ENCODE measurements around the gene VKORC1L1. TPM values are rescaled to one million over a fixed set of nuclear protein-coding genes. Genes with fewer than 3 reads are reported as not detected.
A peak's percentile ranks its signal among the peaks of the same experiment; 100 is the strongest.

Gene VKORC1L1
- total and polyA plus RNA-seq, 2 donors from 2014 or later, result 6.5 to 18.0 TPM

DNA sequence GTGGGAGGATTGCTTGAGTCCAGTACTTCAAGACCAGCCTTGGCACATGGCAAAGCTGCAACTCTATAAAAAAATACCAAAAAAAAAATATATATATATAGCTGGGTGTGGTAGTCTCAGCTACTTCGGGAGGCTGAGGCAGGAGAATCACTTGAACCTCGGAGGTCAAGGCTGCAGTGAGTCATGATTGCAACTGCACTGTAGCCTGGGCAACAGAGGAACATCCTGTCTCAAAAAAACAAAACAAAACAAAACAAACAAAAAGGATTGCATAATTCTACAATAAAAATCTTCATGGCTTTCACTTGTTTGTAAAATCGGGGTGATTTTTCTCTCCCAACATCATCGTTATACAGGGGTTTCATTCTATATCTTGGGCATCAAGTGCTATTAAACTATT is 74.0 kb downstream of the VKORC1L1 start:
- intact Hi-C loops (cut with DNase I), result no loop called here
- TF ChIP-seq, protein P1, sequence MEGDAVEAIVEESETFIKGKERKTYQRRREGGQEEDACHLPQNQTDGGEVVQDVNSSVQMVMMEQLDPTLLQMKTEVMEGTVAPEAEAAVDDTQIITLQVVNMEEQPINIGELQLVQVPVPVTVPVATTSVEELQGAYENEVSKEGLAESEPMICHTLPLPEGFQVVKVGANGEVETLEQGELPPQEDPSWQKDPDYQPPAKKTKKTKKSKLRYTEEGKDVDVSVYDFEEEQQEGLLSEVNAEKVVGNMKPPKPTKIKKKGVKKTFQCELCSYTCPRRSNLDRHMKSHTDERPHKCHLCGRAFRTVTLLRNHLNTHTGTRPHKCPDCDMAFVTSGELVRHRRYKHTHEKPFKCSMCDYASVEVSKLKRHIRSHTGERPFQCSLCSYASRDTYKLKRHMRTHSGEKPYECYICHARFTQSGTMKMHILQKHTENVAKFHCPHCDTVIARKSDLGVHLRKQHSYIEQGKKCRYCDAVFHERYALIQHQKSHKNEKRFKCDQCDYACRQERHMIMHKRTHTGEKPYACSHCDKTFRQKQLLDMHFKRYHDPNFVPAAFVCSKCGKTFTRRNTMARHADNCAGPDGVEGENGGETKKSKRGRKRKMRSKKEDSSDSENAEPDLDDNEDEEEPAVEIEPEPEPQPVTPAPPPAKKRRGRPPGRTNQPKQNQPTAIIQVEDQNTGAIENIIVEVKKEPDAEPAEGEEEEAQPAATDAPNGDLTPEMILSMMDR (IDR thresholded peaks at IDR 0.05; ENCODE audit: borderline replicate concordance, extremely low read depth, insufficient read depth), result no peak

DNA sequence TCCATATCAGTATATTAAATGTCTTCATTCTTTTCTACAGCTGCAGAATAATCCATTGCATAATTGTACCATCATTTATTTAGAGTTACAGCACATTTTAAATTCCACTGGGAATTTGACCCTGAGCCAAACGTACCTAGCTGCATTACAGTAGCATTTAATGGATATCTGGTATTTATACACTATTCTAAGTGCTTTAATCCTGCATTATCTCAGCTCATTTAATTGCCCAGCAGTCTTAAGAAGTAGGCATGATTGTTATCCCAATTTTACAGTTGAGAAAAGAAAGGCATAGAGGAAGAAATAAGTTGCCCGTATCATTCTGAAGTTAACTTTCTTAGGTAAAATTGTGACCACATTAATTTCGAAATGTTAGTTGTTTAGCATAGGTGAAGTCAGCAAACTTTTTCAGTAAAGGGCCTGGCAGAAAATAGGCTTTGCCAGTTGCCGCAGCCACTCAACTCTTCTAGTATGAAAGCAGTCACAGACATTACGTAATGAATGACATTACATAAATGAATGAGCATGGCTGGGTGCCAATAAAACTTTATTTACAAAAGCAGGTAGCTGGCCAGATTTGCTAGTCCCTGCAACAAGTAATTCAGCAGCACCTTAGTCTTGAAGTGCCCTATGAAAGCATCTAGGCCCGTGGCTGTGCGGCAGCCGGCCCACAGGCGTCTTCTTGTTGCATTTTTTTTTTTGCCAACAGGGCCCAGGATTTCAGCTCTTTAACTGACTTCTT is 79.1 kb downstream of the VKORC1L1 start:
- DNase-seq (no peak), FAIRE-seq (no peak)
- H3K4me1 ChIP-seq (ENCODE audit: control insufficient read depth in 2 of 3, insufficient read depth in 2 of 3, low read depth in 1 of 3, low read length in 3 of 3), result peaks cover 0 to 4% (median 0%) of the 10 kb centered on the region in 3 donors
- no peaks in the 10 kb centered on the region for H3K9me3 ChIP-seq (ENCODE audit: control insufficient read depth in 2 of 3, insufficient read depth in 1 of 3, low read length in 3 of 3)
- H3K9ac ChIP-seq (ENCODE audit: low read length in 3 of 3), result no peak overlapping the region
- H3K27me3 ChIP-seq (ENCODE audit: control insufficient read depth, insufficient read depth, low read length), result no peaks in the 10 kb centered on the region
- H3K36me3 ChIP-seq (ENCODE audit: control insufficient read depth in 2 of 3, insufficient read depth in 3 of 3, low read length in 3 of 3), result peaks cover 0 to 13% (median 0%) of the 10 kb centered on the region in 3 donors
- TF ChIP-seq, protein P1 (IDR thresholded peaks at IDR 0.05; ENCODE audit: borderline replicate concordance, extremely low read depth, insufficient read depth), result no peak
- intact Hi-C loops (cut with DNase I), result no loop called here
- H3K4me3 ChIP-seq (ENCODE audit: low read length in 3 of 3), result no peak overlapping the region
- no peak overlapping the region for H3K27ac ChIP-seq (ENCODE audit: low read depth in 2 of 2, low read length in 2 of 2)

More for the DNA sequence above, 74.0 kb downstream of the VKORC1L1 start:
- no peaks in the 10 kb centered on the region for H3K27me3 ChIP-seq (ENCODE audit: control insufficient read depth, insufficient read depth, low read length)
- H3K4me3 ChIP-seq (ENCODE audit: low read length in 3 of 3), result no peak overlapping the region
- FAIRE-seq (no peak), DNase-seq (peak in 1 of 5 donors; percentile 7)
- H3K9ac ChIP-seq (ENCODE audit: low read length in 3 of 3), result no peak overlapping the region
- H3K4me1 ChIP-seq (ENCODE audit: control insufficient read depth in 2 of 3, insufficient read depth in 2 of 3, low read depth in 1 of 3, low read length in 3 of 3), result no peaks in the 10 kb centered on the region
- no peak overlapping the region for H3K27ac ChIP-seq (ENCODE audit: low read depth in 2 of 2, low read length in 2 of 2)
- no peaks in the 10 kb centered on the region for H3K9me3 ChIP-seq (ENCODE audit: control insufficient read depth in 2 of 3, insufficient read depth in 1 of 3, low read length in 3 of 3)
- no peaks in the 10 kb centered on the region for H3K36me3 ChIP-seq (ENCODE audit: control insufficient read depth in 2 of 3, insufficient read depth in 3 of 3, low read length in 3 of 3)

DNA sequence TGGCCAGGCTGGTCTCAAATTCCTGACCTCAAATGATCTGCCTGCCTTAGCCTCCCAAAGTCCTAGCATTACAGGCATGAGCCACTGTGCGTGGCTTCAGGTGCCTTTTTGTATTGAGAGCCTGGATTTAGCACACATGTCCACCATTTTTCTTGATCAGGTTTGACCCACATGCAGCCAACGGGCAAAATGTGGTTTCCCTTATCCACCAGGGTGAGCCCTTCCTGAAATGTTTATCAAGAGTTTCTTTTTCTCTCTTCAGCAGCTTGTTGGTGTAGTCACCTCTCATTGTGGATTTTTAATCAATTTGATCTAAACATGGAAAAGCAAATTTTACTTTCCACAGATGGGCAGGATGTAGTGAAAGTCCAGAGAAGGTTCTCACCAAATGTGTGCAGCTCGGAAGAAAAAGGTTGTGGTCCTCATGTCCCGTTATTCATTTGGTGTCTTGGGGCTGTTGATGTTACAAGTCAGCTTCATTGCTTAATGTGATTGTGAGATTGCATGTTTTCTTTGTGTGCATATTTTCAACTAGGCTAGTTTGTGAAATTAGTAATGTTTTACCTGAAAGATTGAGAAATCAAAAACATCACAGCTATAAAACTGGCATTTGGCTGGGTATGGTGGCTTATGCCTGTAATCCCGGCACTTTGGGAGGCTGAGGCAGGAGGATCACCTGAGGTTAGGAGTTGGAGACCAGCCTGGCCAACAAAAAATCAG is 80.3 kb downstream of the VKORC1L1 start:
- Histone ChIP-seq H3K9me3 (ENCODE audit: control insufficient read depth in 2 of 3, insufficient read depth in 1 of 3, low read length in 3 of 3) (no peaks in the 10 kb centered on the region), H3K27me3 (ENCODE audit: control insufficient read depth, insufficient read depth, low read length) (no peaks in the 10 kb centered on the region), H3K9ac (ENCODE audit: low read length in 3 of 3) (no peak overlapping the region), H3K4me1 (ENCODE audit: control insufficient read depth in 2 of 3, insufficient read depth in 2 of 3, low read depth in 1 of 3, low read length in 3 of 3) (peaks cover 0 to 4% (median 0%) of the 10 kb centered on the region in 3 donors), H3K4me3 (ENCODE audit: low read length in 3 of 3) (no peak overlapping the region), H3K36me3 (ENCODE audit: control insufficient read depth in 2 of 3, insufficient read depth in 3 of 3, low read length in 3 of 3) (peaks cover 0 to 13% (median 0%) of the 10 kb centered on the region in 3 donors), H3K27ac (ENCODE audit: low read depth in 2 of 2, low read length in 2 of 2) (no peak overlapping the region)
- DNase-seq, result no peak
- TF ChIP-seq, protein P1 (IDR thresholded peaks at IDR 0.05; ENCODE audit: borderline replicate concordance, extremely low read depth, insufficient read depth), result no peak
- intact Hi-C loops (cut with DNase I), result no loop called here
- FAIRE-seq, result no peak

Measured in kidney (tissue), 14 donors.